SW 1271 (cell line): ENCODE measurements around the gene HCRT.
"Not testable (repeated sequence)": the region's sequence is repeated elsewhere in the genome, so short reads cannot be mapped to it uniquely, and the experiment has no call there.

Source experiments
- DNase-seq, 2 experiments: peaks; one replicate each; lab custom pipeline; 2025; lab: John Stamatoyannopoulos, UW

HCRT gene

DNA sequence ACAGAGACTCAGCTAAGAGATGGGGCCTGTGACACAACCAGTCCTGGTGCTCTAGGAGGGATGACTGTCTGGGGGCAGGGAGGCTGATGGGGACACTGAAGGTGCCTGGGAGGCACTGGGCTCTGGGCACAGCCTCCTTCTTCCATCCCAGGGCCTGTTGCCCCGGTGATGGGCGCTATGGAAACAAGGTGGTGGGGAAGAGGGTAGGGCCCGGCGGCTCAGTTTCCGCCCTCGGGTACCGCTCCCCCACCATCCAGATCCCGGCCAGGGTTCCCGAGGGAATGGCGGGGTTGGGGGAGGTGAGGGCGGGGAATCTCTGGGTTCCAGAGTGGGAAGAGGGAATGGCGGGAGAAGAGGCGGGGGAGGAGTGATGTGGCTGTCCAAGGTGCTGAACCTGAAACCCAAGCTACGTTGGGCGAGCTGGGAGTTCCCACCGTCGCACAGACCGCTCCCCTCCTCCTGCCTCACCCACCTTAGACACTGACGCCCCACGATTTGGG lies 5.3 kb downstream of the HCRT start:
- no peak for DNase-seq

DNA sequence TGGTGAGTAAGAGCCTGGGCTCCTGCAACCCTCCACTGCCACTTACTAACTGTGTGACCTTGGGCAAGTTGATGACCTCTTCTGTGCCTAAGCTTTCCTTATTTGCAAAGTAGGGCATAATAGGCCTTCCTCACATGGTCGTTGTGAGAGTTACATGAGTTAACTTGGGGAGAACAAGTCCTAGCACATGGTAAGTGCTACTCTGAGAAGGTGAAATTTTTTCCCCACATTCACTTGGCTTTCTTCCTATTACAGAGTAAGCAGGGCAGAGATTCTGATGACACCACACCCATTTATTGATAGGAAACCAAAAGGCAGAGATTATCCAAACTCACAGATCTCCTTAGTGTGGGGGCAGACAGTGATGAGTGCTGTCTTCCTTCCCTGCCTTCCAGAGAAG lies 5.9 kb downstream of the HCRT start:
- DNase-seq: no peak

DNA sequence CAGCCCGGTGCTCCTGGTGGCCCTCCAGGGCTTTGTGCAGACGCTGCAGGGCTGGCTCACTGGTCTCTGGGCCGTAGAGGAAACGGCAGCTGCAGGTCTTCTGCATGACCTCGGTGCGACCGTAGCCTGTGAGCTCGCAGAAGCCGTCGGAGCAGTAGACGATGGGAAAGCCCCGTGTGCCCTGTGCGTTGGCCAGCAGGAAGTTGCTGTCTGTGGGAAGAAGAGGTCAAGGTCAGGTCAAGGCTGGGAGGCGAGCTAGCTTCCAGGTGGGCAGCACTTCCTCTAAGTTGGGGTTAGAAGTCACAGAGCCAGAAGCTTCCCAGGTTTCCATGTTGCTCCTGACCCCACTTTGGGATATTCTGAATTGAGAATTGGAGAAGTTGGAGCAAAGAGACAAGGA lies 6.4 kb downstream of the HCRT start:
- DNase-seq: no peak

DNA sequence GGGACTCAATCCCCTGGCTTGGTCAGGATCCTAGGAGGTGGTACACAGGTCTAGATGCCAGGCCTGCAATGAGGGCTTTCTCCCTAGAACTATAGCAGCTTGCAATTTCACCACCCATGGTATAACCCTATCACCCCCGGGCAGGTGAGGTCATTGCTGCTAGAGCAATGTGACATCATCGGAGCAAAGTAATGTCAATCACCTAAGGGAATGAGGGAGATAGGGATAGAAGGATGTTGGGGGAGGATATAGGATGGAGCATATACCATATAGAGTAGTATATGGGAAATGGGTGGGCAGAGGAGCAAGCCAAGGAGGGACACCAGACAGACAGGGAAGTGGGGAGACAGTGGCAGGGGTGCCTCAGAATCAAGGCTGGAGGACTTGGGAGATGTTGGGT lies 7.6 kb downstream of the HCRT start:
- DNase-seq: no peak

DNA sequence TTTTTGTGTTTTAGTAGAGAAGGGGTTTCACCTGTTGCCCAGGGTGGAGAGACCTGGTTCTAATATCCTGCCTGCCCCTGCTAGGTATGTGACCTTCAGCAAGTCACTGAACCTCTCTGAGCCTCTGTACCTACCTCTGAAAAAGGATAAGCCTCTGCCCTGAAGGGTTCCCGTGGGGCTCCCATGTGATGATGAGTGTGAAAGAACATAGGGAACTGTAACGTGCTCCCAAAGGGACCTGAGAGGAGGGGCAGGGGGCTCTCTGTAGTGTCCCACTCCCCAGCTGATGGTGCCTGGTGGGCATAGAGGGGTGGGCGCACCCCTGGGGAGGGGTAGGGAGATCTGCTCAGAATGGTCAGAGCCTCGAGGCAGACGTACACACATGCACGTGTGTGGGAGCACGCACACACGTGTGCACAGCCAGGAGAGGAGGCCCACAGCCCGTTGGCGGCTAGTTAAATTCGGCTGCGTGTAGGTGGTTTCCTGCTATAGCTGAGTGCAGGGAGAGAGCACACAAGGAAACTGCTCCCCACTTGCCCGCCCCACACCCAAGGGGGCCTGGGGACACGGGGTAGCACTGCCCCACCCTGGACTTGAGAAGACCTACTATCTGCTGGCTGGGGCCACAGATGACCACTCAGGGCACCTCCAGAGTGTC lies 11.0 kb downstream of the HCRT start:
- DNase-seq: no peak

DNA sequence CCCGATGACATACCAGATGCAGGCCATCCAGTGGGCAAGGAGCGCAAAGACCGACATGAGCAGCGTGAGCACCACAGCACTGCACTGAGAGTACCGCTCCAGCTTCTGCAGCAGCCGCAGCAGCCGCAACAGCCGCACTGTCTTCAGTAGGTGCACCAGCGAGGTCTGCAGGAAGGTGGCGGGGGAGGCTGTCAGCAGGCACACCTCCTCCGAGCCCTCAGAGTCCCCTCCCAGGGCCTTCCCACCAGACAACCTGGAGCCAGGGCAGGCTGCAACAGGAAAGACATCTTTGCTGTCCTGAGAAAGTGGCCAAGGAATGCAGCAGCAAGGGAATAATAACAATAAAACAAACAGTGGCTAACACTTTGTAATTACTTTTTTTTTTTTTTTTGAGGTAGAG lies 13.4 kb downstream of the HCRT start:
- DNase-seq: no peak

DNA sequence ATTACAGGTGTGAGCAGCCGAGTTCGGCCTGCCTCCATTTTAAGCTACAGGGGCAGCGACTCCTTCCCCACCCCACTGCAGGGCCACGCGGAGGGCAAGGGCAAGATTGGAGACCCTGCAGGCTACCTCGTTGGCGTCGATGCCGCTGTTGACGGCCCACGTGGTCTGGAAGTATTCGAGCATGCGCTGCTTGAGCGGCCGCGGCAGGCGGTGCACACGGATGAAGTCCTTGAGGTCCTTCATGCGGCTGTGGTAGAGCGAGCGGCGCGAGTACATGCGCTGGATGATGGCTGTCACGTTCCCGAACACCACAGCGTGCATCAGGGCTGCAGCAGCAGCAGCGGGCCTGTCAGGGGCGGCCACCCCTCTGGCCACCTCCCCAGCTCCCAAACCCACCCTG lies 15.9 kb downstream of the HCRT start:
- DNase-seq: no peak

DNA sequence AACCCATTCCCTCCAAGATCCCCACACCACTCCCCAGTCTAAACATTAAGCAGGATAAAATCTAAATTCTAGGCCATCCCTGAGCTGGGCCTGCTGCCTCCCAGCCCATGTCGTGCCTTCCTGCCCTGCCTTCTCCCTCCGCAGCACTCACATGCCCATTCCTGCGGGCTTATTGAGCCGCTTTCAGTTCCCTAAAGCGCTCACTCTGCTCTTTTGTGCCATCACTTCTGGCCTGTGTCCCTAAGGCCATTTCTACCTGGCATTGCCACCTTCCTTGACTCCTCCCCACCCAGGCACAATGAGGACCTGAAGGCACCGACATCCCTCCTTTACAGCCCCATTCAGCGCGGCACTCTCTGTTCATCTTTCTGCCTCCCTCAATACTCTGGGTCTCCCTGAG lies 17.4 kb downstream of the HCRT start:
- no peak for DNase-seq

DNA sequence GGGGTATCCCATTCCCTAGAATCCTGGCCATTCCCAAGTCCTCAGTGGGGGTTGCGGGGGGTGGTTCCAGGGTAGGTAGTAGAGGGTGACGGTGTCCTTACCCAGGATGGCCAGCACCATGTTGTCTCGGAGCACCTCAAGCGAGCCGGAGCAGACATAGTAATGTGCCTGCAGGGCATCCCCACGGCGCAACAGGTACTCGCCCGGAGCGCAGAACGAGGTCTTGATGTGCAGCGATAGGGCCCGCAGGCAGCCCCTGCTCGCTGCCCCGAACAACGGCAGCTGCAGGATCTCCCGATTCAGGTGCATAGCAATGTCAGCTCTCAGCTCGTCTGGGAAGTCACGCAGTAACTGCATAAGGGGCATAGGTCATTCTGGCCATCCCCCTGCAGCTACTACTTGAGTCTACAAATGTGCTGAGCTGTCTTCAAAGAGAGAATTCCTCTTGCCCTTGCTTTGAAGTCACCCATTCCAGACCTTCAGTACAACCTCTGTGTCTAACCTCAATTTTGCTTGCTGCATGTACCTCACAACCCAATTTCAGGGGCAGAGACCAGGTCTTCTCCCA lies 19.0 kb downstream of the HCRT start:
- DNase-seq: no peak

DNA sequence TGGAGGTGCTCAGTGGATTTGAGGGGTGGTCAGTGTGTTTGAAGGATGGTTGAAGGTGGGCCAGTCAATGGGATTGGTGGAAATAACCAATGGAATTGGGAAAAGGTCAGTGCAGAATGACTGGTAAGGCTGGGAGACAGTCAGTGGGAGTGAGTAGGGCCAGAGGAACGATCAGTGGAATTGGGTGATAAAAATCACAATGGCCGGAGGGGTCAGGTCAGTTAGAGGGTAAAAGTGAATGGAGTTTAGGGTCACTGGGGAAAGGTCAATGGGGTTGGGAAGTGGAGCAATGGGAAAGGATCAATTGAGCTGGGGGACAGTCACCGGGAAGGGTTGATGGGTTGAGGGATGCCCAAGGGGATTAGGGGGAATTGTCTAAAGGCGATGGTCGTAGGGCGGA lies 19.5 kb downstream of the HCRT start:
- DNase-seq: no peak

DNA sequence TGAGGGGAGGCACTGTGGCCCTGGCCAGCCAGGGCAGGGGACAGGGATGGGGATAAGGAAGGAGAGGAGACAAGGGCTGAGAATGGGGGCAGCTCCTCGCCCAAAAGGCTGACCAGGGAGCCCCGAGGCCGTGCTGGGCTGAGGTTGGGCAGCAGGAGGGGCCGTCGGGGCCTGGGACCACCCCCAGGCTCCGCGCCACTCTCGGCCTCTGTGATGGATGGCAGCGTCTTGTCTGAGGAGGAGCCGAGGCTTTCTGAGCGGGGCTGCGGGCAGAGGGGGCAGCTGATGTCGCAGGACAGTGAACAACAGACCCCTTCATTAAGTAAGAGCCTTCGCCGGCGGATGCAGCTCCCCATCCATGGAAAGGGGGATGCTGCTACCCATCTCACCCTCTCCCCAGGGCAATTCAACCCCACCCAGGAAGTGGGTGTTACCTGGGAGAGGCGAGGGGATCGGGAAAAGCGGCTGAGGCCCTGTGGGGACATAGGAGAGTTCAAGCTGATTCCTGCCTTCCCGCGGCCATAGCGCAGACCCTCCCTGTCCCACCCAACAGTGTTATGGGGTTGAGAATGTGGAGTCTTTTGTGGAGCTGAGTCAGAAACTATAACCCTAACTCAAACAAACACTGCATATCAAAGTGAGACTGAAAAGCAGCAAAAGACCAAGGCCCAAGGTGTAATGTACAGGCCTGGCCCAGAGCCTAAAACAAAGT lies 21.4 kb downstream of the HCRT start:
- no peak for DNase-seq

DNA sequence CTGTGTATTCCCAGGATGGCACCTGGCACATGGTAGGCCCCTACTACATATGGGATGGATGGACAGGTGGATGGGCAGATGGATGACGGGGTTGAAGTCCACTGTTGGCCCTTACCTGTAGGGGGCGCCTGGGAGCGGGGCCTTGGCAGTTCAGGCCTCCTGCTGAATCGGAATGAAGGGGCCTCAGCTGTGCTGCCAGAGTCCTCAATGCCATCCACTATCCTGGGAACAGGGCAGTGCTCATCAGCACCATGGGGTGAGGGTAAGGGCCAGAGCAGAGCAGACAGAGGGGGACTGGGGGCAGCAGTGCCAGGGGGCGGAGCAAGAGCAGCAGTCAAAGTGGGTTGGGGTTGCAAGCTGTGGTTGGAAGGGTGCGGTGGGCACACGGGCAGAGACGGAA lies 22.1 kb downstream of the HCRT start:
- no peak for DNase-seq

DNA sequence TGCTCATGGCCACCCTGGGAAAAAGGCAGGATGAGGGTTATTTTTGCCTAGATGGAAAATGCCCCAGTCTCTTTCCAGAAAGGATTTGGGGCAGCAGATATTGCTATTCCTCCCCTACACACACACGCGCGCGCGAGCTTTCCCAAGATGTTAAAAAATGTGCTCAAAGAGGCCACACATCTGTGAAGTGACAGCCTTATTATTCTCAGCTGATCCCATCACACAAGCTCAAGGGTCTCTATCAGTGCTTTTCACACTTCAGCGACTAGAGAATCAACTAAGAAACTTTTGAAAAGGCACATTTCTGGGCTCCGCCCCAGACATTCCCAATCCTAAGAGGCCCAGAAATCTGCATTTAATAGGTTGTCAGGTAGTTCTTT lies 24.7 kb downstream of the HCRT start:
- no peak for DNase-seq

DNA sequence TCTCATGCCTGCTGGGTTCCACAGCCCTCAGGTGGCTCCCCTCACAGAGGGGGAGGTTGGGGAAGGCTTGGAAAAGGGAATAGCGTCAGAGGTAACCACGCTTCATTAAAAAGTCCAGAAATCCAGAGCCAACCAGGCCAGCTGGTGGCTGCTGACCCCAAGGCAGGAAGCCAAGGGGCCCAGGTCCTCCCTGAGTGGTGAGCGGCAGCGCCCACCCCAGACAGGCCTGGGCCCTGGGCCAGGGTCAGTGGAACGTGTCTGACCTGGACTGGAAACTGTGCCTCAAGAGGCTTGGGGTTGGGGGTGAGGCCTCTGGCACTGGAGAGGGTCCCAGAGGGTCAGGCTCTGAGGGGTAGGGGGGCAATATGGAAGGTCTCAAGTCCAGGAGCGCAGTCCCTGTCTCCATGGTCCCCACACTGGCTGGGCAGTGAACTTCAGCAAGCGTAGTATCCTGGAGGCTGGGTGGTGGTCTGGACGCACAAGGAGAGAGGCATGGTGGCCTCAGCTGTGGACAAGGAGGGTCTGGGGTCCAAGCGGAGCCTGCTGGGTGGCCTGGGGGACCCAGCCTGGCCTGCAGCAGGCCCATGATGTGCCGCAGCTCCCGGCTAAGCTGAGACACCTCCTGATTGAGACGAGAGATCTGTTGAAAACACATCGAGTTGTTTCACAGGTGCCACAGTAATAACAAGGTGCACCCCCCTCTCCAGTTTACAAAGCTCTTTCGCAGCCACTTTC lies 25.3 kb downstream of the HCRT start:
- no peak for DNase-seq

DNA sequence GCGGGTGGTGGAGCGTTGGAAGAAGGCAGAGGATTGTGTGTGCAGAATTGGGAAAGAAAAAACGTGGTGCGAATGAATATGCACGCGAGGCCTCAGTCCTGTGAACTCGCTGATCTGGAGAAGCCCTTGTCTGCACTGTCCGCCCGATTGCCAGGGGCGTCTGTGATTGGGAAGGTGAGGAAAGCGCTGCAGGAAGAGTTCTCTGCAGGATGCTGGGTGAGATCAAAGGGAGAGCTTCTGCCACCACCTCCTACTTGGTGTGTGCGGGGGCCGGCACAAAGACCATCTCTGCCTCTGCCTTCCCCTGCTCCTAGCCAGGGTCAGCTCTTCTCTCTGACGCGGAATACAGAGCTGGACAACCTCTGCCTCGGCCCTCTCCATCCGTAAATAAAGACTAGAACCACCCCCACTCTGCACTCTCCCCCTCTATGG lies 29.6 kb downstream of the HCRT start:
- DNase-seq: no peak

DNA sequence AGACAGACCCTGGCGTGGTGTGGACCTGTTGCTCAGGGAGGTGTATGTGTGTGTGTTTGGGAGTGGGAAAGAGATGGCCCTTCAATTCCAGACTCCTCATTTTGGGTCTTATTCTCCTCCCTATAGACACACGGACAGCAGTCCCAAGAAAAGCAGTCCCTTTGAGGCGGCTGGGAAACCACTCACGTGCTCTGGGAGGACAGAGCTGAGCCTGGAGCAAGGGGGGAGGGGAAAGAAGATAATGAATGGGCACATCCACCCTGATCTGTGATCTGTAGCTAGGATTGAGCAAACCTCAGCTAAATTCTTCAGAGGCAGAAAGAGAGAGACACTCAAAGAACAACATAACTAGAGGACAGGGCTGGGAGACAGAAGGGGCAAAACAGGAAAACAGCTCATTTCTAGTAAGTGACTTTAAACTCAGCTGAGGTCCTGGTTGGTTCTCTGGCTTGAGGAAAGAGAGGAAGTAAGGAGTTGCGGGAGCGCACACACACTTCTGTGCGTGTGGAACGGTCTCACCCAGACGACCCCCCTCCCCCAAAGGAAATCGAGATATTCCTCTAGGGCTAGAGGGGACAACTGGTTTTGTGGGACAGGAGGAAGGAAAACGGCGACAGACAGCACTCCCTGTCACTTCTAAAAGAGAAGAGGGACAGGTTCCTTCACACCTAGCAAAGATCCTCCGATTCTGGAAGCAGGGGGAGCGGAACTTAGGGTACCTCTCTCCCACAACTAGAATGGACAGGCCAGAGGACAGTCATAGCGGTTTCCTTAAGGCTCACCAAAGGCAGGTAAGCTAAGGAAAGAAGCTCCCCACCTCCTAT lies 31.1 kb downstream of the HCRT start:
- no peak for DNase-seq

DNA sequence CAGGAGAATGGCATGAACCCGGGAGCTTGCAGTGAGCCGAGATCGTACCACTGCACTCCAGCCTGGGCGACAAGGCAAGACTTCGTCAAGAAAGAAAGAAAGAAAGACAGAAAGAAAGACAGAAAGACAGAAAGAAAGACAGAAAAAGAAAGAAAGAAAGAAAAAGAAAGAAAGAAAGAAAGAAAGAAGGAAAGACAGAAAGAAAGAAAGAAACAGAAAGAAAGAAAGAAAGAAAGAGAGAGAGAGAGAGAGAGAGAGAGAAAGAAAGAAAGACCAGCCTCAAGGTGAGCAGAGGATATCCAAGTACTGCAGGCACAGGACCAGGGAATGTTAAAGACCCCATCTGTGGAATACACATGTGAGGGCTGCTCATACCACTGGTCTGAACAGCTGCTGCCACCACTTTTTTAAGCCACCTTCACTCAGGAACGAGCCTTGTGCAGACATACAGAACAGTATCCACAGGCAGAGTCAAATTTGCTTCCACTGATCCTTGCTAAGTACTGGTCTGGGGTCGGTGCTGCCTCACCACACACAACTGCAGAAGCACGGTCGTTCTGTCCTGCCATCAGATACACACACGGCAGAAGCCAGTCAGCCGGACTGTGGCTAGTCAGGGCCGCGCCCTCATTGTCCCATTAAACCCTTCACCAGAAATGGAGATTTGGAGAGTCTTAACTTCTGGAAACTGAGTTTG lies 38.2 kb downstream of the HCRT start:
- DNase-seq: no peak

DNA sequence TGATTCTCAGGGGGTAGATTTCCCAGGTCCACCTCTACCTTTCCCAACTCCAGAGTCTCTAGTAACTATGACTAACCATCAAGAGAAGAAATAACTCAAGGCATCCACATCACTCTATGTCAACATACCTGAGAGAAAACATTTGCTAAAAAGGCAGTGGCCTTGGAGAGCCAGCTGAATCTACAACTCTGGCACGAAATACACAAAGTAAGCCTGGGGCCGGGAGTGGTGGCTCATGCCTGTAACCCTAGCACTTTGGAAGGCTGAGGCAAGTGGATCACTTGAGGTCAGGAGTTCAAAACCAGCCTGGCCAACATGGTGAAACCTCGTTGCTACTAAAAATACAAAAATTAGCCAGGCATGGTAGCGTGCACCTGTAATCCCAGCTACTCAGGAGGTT lies 42.1 kb downstream of the HCRT start:
- not testable (repeated sequence) for DNase-seq

DNA sequence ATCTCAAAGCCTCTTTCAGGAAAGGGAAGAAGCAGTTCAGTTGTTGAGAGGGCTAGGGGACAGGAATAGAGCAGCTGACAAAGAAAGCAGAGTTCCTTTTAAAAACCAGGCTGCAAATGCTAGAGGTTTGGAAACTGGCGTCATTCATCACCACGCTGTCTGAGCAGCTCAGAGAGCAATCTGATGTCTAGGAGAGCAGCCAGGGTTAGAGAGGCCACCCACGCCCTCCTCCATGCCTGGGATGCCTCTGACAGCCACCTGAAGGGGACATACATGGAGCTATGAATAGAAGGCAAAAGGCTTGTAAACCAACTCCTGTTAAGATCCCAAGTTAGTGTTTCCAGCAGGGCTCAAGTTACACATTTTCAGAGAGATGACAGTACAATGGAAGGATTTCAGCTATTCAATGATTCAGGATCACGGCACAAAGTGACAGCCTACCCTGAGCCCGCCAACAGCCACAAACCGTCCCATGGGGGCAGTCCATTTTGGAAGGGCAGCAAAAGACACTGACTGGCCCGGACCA lies 42.8 kb downstream of the HCRT start:
- peak in 1 of 2 experiments; percentile 19 for DNase-seq

DNA sequence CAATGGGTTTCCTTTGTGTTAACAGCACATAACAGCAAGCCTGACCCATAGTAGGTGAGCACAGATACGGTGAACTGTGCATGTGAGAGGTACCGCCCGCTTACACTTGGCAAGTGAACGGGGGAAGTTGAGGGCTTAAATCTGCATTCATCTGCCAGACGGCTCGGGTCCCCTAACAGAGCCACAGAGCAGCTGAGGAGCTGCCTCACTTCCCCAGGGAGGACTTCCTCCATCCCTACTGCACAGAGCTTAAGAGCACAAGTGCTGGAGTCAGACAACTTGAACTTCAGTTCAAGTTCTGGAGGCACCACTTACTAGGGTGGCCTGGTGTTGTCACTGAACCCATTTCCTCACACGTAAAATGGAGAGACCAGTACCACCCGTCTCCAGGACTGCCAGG lies 43.9 kb downstream of the HCRT start:
- no peak for DNase-seq

DNA sequence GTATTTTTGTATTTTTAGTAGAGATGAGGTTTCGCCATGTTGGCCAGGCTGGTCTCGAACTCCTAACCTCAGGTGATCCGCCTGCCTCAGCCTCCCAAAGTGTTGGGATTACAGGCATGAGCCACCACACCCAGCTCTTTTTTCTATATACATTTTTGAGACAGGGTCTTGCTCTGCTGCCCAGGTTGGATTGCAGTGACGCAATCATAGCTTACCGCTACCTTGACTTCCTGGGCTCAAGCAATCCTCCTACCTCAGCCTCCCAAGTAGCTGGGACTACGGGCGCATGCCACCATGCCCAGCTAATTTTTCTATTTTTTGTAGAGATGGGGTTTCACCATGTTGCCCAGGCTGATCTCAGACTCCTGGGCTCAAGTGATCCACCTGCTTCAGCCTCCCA lies 44.6 kb downstream of the HCRT start:
- DNase-seq: not testable (repeated sequence)
